ENCODE data around the gene PTPRN. TPM values are rescaled to one million over a fixed set of nuclear protein-coding genes. Genes with fewer than 3 reads are reported as not detected.

The PTPRN gene
- total RNA-seq, 1 donor from 2014 or later, result 17.5 TPM

- H3K36me3 Mint-ChIP-seq, result peaks cover 9% of the 10 kb centered on the region
- H3K27me3 Mint-ChIP-seq, result peaks cover 4% of the 10 kb centered on the region
- TF ChIP-seq CTCF (conservative IDR thresholded peaks at IDR 0.05), result no peak
- peaks cover 22% of the 10 kb centered on the region for H3K4me1 Mint-ChIP-seq (ENCODE audit: unreplicated experiment)
- peak overlapping the region; percentile 96 for H3K4me3 Mint-ChIP-seq
- DNase-seq (ENCODE audit: extremely low spot score, unreplicated experiment), result no peak
- H3K9me3 Mint-ChIP-seq, result no peaks in the 10 kb centered on the region
- H3K27ac Mint-ChIP-seq, result peak overlapping the region; percentile 97
Measured at GRCh38 chr2:219281588-219281987, 27.6 kb downstream of the PTPRN start.

- no peak for DNase-seq (ENCODE audit: extremely low spot score, unreplicated experiment)
- H3K27ac Mint-ChIP-seq, result peak overlapping the region; percentile 97
- TF ChIP-seq CTCF (conservative IDR thresholded peaks at IDR 0.05), result no peak
- no peaks in the 10 kb centered on the region for H3K9me3 Mint-ChIP-seq
- H3K4me1 Mint-ChIP-seq (ENCODE audit: unreplicated experiment), result peaks cover 15% of the 10 kb centered on the region
- peaks cover 5% of the 10 kb centered on the region for H3K36me3 Mint-ChIP-seq
- H3K4me3 Mint-ChIP-seq, result peak overlapping the region; percentile 96
- peaks cover 4% of the 10 kb centered on the region for H3K27me3 Mint-ChIP-seq
Measured at GRCh38 chr2:219280651-219281050, 28.6 kb downstream of the PTPRN start.

- DNase-seq (ENCODE audit: extremely low spot score, unreplicated experiment), result no peak
- peaks cover 4% of the 10 kb centered on the region for H3K27me3 Mint-ChIP-seq
- H3K9me3 Mint-ChIP-seq, result no peaks in the 10 kb centered on the region
- no peak for TF ChIP-seq CTCF (conservative IDR thresholded peaks at IDR 0.05)
- H3K36me3 Mint-ChIP-seq, result peaks cover 5% of the 10 kb centered on the region
- peak overlapping the region; percentile 97 for H3K27ac Mint-ChIP-seq
- H3K4me1 Mint-ChIP-seq (ENCODE audit: unreplicated experiment), result peaks cover 15% of the 10 kb centered on the region
- H3K4me3 Mint-ChIP-seq, result peak overlapping the region; percentile 96
Measured at GRCh38 chr2:219279916-219280516, 29.2 kb downstream of the PTPRN start.

- H3K4me1 Mint-ChIP-seq (ENCODE audit: unreplicated experiment), result peaks cover 15% of the 10 kb centered on the region
- no peaks in the 10 kb centered on the region for H3K9me3 Mint-ChIP-seq
- DNase-seq (ENCODE audit: extremely low spot score, unreplicated experiment), result peak; percentile 97
Measured at GRCh38 chr2:219279151-219279915, 29.9 kb downstream of the PTPRN start, which contains the start of gene DNAJB2. DNAJB2 (plus strand) TSS chr2:219279366; CDS start chr2:219279834, 468 bp downstream.

GRCh38 chr2:219278655-219279150 is 30.5 kb downstream of the PTPRN start:
- Mint-ChIP-seq H3K4me3 (peak overlapping the region; percentile 96), H3K4me1 (ENCODE audit: unreplicated experiment) (peaks cover 15% of the 10 kb centered on the region), H3K27ac (peak overlapping the region; percentile 97), H3K9me3 (no peaks in the 10 kb centered on the region), H3K27me3 (peaks cover 14% of the 10 kb centered on the region), H3K36me3 (peaks cover 5% of the 10 kb centered on the region)
- TF ChIP-seq CTCF (conservative IDR thresholded peaks at IDR 0.05), result no peak
- no peak for DNase-seq (ENCODE audit: extremely low spot score, unreplicated experiment)

More at GRCh38 chr2:219279151-219279915, 29.9 kb downstream of the PTPRN start, which contains the start of gene DNAJB2:
- TF ChIP-seq CTCF (conservative IDR thresholded peaks at IDR 0.05), result peak; percentile 23
- Mint-ChIP-seq H3K36me3 (peaks cover 5% of the 10 kb centered on the region), H3K4me3 (peak within 1 kb of the TSS; percentile 96), H3K27ac (peak within 1 kb of the TSS; percentile 97), H3K27me3 (peaks cover 11% of the 10 kb centered on the region)

All from type B pancreatic cell (in vitro differentiated cells).